Liver (tissue), 9 donors: ENCODE measurements around the gene NDST1. TPM values are rescaled to one million over a fixed set of nuclear protein-coding genes. Genes with fewer than 3 reads are reported as not detected.

Experiments
- DNase-seq: peaks from one replicate; pipeline ENCODE4 v3.0.0-alpha.2; 2017; ENCODE audit warnings: low spot score
- H3K27ac ChIP-seq, 2 donors: one replicate each; pipeline ENCODE4 v1.7.0; 2013; ENCODE audit warnings: inconsistent platforms in 2 of 2, low read length in 2 of 2, control low read depth in 1 of 2, low read depth in 1 of 2, mild to moderate bottlenecking in 1 of 2
- H3K27me3 ChIP-seq, 4 donors: one replicate each; pipeline versions ENCODE4 v1.6.1 to v1.7.0; 2013; ENCODE audit warnings: low read length in 3 of 4, inconsistent platforms in 1 of 4, mild to moderate bottlenecking in 1 of 4, moderate library complexity in 1 of 4; ENCODE audit not compliant: control insufficient read depth in 4 of 4, insufficient read depth in 4 of 4
- H3K36me3 ChIP-seq, 4 donors: one replicate each; pipeline versions ENCODE4 v1.6.1 to v1.7.0; 2013; ENCODE audit warnings: low read length in 3 of 4, mild to moderate bottlenecking in 3 of 4, low read depth in 1 of 4, moderate library complexity in 1 of 4; ENCODE audit not compliant: control insufficient read depth in 4 of 4, insufficient read depth in 3 of 4
- H3K4me1 ChIP-seq, 4 donors: one replicate each; pipeline versions ENCODE4 v1.6.1 to v1.7.0; 2013; ENCODE audit warnings: low read length in 3 of 4, mild to moderate bottlenecking in 3 of 4, moderate library complexity in 1 of 4; ENCODE audit not compliant: control insufficient read depth in 4 of 4, insufficient read depth in 4 of 4
- H3K4me3 ChIP-seq, 3 donors: one replicate each; pipeline versions ENCODE4 v1.6.1 to v1.7.0; 2013; ENCODE audit warnings: low read length in 3 of 3, control low read depth in 1 of 3, low read depth in 1 of 3, mild to moderate bottlenecking in 1 of 3
- H3K9ac ChIP-seq, 2 donors: one replicate each; pipeline ENCODE4 v1.7.0; 2013; ENCODE audit warnings: low read length in 2 of 2, mild to moderate bottlenecking in 2 of 2, moderate library complexity in 2 of 2, control low read depth in 1 of 2, low read depth in 1 of 2
- H3K9me3 ChIP-seq, 4 donors: one replicate each; pipeline versions ENCODE4 v1.6.1 to v1.7.0; 2013; ENCODE audit warnings: low read length in 3 of 4; ENCODE audit not compliant: control insufficient read depth in 4 of 4
- EGR1 ChIP-seq, 2 donors: IDR thresholded peaks; 2 replicates each; pipeline ENCODE4 v1.6.1; 2016 to 2018; ENCODE audit warnings: antibody characterized with exemption in 2 of 2, low read depth in 2 of 2
- FOXA1 ChIP-seq: IDR thresholded peaks from 2 replicates; pipeline ENCODE4 v1.6.1; 2016; ENCODE audit warnings: antibody characterized with exemption
- FOXA2 ChIP-seq: IDR thresholded peaks from 2 replicates; pipeline ENCODE4 v1.6.1; 2016; ENCODE audit warnings: antibody characterized with exemption
- HNF4A ChIP-seq, 2 donors: conservative IDR thresholded peaks; 2 replicates each; pipeline ENCODE4 v1.6.1; 2016; ENCODE audit warnings: antibody characterized with exemption in 2 of 2, mild to moderate bottlenecking in 2 of 2
- HNF4G ChIP-seq: IDR thresholded peaks from 2 replicates; pipeline ENCODE4 v1.6.1; 2016; ENCODE audit warnings: antibody characterized with exemption
- JUND ChIP-seq, 2 donors: IDR thresholded peaks; 2 replicates each; pipeline ENCODE4 v1.6.1; 2016; ENCODE audit warnings: antibody characterized with exemption in 2 of 2
- NR2F2 ChIP-seq: IDR thresholded peaks from 2 replicates; pipeline ENCODE4 v1.6.1; 2016; ENCODE audit warnings: antibody characterized with exemption
- RAD21 ChIP-seq, 2 donors: IDR thresholded peaks; 2 replicates each; pipeline ENCODE4 v1.6.1; 2016; ENCODE audit warnings: antibody characterized with exemption in 2 of 2, mild to moderate bottlenecking in 2 of 2
- SP1 ChIP-seq: IDR thresholded peaks from 2 replicates; pipeline ENCODE4 v1.6.1; 2018; ENCODE audit warnings: antibody characterized with exemption, mild to moderate bottlenecking
- TAF1 ChIP-seq: conservative IDR thresholded peaks from 2 replicates; pipeline ENCODE4 v1.6.1; 2016; ENCODE audit warnings: antibody characterized with exemption, mild to moderate bottlenecking
- YY1 ChIP-seq: IDR thresholded peaks from 2 replicates; pipeline ENCODE4 v1.6.1; 2016; ENCODE audit warnings: antibody characterized with exemption, mild to moderate bottlenecking
- WGBS: extraction: QIAGEN DNeasy Blood & Tissue Kit; methylation state at CpG from one replicate; pipeline ENCODE4 v1.1.7; 2013; 5-methylcytosine and 5-hydroxymethylcytosine counted together
- polyA plus RNA-seq, 2 donors: library from polyadenylated mRNA; stranded (reverse) in 1 of 2; unstranded in 1 of 2; fragments of 200-250 nt in 1 of 2; fragments of >200 nt in 1 of 2; fragmentation: Nextera tagmentation in 1 of 2; extraction: Ambion mirVana in 1 of 2; gene quantifications; one replicate each; pipeline versions ENCODE4 v1.2.1 to v1.2.3, GENCODE V29; 2013 to 2015
- total RNA-seq, 2 donors: library from RNA; depleted of rRNA; stranded (reverse); fragments of >200 nt; gene quantifications; one replicate each; pipeline ENCODE4 v1.2.3, GENCODE V29; 2014
- TF ChIP-seq, protein P1 (sequence below): IDR thresholded peaks from 2 replicates; pipeline ENCODE4 v1.6.1; 2016; ENCODE audit warnings: antibody characterized with exemption
- TF ChIP-seq, protein P2 (sequence below): IDR thresholded peaks from 2 replicates; pipeline ENCODE4 v1.6.1; 2016; ENCODE audit warnings: antibody characterized with exemption
- TF ChIP-seq, protein P3 (sequence below): IDR thresholded peaks from 2 replicates; pipeline ENCODE4 v1.6.1; 2016; ENCODE audit warnings: antibody characterized with exemption
- TF ChIP-seq, protein P4 (sequence below): IDR thresholded peaks from 2 replicates; pipeline ENCODE4 v1.6.1; 2016; ENCODE audit warnings: antibody characterized with exemption, mild to moderate bottlenecking
- TF ChIP-seq, protein P5 (sequence below): fragments of 150-350 bp; IDR thresholded peaks from 2 replicates; pipeline ENCODE4 v1.5.1; 2017; ENCODE audit warnings: improper control_type of control experiment, low read depth, low read length; ENCODE audit not compliant: missing input control
- donor health status: healthy.
- donor health status: healthy.
- donor health status: healthy.
- donor health status: healthy.
- donor health status: healthy.

Gene NDST1
- total and polyA plus RNA-seq, 4 donors: 10.3 to 103 (median 39.0) TPM

DNA sequence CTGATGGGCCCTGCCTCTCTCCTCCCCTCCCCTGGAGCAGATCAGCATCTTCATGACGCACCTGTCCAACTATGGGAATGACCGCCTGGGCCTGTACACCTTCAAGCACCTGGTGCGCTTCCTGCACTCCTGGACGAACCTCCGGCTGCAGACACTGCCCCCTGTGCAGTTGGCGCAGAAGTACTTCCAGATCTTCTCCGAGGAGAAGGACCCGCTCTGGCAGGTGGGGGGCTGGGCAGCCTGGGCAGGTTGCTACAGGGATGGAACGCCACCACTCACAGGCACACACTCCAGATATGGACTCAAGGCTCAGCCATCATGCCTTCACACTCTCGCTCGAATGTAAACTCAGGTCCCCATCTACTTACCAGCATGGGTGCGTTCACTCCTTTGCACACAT is 32.1 kb downstream of the NDST1 start:
- Histone ChIP-seq H3K9me3 (no peaks in the 10 kb centered on the region), H3K9ac (no peak overlapping the region), H3K36me3 (peaks cover 18 to 44% (median 39%) of the 10 kb centered on the region in 4 donors), H3K4me3 (no peak overlapping the region), H3K4me1 (peaks cover 17 to 71% (median 54%) of the 10 kb centered on the region in 4 donors), H3K27me3 (no peaks in the 10 kb centered on the region), H3K27ac (peak overlapping the region; percentile 89 to 94)
- TF ChIP-seq FOXA1: no peak
- no peak for TF ChIP-seq SP1
- TF ChIP-seq HNF4G: no peak
- no peak for TF ChIP-seq HNF4A (conservative IDR thresholded peaks at IDR 0.05)
- no peak for TF ChIP-seq EGR1 (IDR thresholded peaks at IDR 0.05; ENCODE audit: low read depth in 2 of 2)
- no peak for TF ChIP-seq TAF1
- TF ChIP-seq, protein P1, sequence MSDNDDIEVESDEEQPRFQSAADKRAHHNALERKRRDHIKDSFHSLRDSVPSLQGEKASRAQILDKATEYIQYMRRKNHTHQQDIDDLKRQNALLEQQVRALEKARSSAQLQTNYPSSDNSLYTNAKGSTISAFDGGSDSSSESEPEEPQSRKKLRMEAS: no peak
- TF ChIP-seq, protein P2, sequence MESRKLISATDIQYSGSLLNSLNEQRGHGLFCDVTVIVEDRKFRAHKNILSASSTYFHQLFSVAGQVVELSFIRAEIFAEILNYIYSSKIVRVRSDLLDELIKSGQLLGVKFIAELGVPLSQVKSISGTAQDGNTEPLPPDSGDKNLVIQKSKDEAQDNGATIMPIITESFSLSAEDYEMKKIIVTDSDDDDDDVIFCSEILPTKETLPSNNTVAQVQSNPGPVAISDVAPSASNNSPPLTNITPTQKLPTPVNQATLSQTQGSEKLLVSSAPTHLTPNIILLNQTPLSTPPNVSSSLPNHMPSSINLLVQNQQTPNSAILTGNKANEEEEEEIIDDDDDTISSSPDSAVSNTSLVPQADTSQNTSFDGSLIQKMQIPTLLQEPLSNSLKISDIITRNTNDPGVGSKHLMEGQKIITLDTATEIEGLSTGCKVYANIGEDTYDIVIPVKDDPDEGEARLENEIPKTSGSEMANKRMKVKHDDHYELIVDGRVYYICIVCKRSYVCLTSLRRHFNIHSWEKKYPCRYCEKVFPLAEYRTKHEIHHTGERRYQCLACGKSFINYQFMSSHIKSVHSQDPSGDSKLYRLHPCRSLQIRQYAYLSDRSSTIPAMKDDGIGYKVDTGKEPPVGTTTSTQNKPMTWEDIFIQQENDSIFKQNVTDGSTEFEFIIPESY: no peak
- TF ChIP-seq, protein P3, sequence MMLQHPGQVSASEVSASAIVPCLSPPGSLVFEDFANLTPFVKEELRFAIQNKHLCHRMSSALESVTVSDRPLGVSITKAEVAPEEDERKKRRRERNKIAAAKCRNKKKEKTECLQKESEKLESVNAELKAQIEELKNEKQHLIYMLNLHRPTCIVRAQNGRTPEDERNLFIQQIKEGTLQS: no peak
- TF ChIP-seq JUND (IDR thresholded peaks at IDR 0.05): no peak
- TF ChIP-seq, protein P4, sequence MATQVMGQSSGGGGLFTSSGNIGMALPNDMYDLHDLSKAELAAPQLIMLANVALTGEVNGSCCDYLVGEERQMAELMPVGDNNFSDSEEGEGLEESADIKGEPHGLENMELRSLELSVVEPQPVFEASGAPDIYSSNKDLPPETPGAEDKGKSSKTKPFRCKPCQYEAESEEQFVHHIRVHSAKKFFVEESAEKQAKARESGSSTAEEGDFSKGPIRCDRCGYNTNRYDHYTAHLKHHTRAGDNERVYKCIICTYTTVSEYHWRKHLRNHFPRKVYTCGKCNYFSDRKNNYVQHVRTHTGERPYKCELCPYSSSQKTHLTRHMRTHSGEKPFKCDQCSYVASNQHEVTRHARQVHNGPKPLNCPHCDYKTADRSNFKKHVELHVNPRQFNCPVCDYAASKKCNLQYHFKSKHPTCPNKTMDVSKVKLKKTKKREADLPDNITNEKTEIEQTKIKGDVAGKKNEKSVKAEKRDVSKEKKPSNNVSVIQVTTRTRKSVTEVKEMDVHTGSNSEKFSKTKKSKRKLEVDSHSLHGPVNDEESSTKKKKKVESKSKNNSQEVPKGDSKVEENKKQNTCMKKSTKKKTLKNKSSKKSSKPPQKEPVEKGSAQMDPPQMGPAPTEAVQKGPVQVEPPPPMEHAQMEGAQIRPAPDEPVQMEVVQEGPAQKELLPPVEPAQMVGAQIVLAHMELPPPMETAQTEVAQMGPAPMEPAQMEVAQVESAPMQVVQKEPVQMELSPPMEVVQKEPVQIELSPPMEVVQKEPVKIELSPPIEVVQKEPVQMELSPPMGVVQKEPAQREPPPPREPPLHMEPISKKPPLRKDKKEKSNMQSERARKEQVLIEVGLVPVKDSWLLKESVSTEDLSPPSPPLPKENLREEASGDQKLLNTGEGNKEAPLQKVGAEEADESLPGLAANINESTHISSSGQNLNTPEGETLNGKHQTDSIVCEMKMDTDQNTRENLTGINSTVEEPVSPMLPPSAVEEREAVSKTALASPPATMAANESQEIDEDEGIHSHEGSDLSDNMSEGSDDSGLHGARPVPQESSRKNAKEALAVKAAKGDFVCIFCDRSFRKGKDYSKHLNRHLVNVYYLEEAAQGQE: no peak
- no peak for TF ChIP-seq NR2F2
- TF ChIP-seq FOXA2: no peak
- no peak for TF ChIP-seq RAD21 (IDR thresholded peaks at IDR 0.05)
- TF ChIP-seq YY1: no peak
- TF ChIP-seq, protein P5, sequence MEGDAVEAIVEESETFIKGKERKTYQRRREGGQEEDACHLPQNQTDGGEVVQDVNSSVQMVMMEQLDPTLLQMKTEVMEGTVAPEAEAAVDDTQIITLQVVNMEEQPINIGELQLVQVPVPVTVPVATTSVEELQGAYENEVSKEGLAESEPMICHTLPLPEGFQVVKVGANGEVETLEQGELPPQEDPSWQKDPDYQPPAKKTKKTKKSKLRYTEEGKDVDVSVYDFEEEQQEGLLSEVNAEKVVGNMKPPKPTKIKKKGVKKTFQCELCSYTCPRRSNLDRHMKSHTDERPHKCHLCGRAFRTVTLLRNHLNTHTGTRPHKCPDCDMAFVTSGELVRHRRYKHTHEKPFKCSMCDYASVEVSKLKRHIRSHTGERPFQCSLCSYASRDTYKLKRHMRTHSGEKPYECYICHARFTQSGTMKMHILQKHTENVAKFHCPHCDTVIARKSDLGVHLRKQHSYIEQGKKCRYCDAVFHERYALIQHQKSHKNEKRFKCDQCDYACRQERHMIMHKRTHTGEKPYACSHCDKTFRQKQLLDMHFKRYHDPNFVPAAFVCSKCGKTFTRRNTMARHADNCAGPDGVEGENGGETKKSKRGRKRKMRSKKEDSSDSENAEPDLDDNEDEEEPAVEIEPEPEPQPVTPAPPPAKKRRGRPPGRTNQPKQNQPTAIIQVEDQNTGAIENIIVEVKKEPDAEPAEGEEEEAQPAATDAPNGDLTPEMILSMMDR: no peak
- no peak for DNase-seq
- 86% methylated on average over 12 of the region's 12 CpGs for WGBS
